H1 (cell line): Measurements from ENCODE around the gene ANKRD30A. TPM values are rescaled to one million over a fixed set of nuclear protein-coding genes. Genes with fewer than 3 reads are reported as not detected.

Experiments used
- CTCF ChIA-PET: fragments of 300-600 bp; sonication (Branson Sonifier 250); formaldehyde crosslinking; loops from one replicate; lab custom pipeline; 2021; ENCODE audit not compliant: partially characterized antibody; lab: Charles Lee
- POLR2A ChIA-PET: fragments of 300-600 bp; sonication (Branson Sonifier 250); formaldehyde crosslinking; loops from one replicate; lab custom pipeline; 2021; ENCODE audit warnings: inconsistent platforms; ENCODE audit not compliant: partially characterized antibody; lab: Charles Lee
- DNase-seq, 2 experiments: peaks; one replicate each; pipeline versions ENCODE4 v3.0.0 to v3.0.0-alpha.2; 2010 to 2022; ENCODE audit warnings: low spot score in 2 of 2, low read depth in 1 of 2, mixed read lengths in 1 of 2
- FAIRE-seq: peaks from 2 replicates; lab custom pipeline; 2011; peaks lifted over from hg19 to GRCh38; lab: Jason Lieb, UNC
- H2AFZ ChIP-seq: 2 replicates; pipeline ENCODE4 v1.8.1; 2012; ENCODE audit warnings: low read length, inconsistent platforms
- H2AK5ac ChIP-seq: 2 replicates; pipeline ENCODE4 v1.6.1; 2013; ENCODE audit warnings: low read depth, low read length
- H2BK120ac ChIP-seq: replicated peaks from 2 replicates; pipeline ENCODE3; 2013; ENCODE audit warnings: low read depth, low read length, inconsistent platforms
- H2BK12ac ChIP-seq: 2 replicates; pipeline ENCODE4 v1.6.1; 2013; ENCODE audit warnings: low read depth, low read length
- H2BK15ac ChIP-seq: 2 replicates; pipeline ENCODE4 v1.6.1; 2013; ENCODE audit warnings: low read length
- H2BK20ac ChIP-seq: 2 replicates; pipeline ENCODE4 v1.6.1; 2013; ENCODE audit warnings: low read length
- H2BK5ac ChIP-seq: 2 replicates; pipeline ENCODE4 v1.6.1; 2013; ENCODE audit warnings: low read depth, low read length
- H3K14ac ChIP-seq: 2 replicates; pipeline ENCODE4 v1.6.1; 2013; ENCODE audit warnings: inconsistent platforms; ENCODE audit not compliant: insufficient read length
- H3K18ac ChIP-seq: 2 replicates; pipeline ENCODE4 v1.6.1; 2013; ENCODE audit warnings: low read length; ENCODE audit errors: extremely low read depth
- H3K23ac ChIP-seq: 2 replicates; pipeline ENCODE4 v1.6.1; 2013; ENCODE audit warnings: inconsistent platforms; ENCODE audit not compliant: insufficient read length
- H3K23me2 ChIP-seq: 2 replicates; pipeline ENCODE4 v1.6.1; 2013; ENCODE audit warnings: low read depth, low read length
- H3K27ac ChIP-seq: 2 replicates; pipeline ENCODE4 v1.6.1; 2011; ENCODE audit warnings: low read depth, low read length, inconsistent platforms
- H3K27me3 ChIP-seq, 4 experiments: replicated peaks in 1 of 4; 1 replicate in 1 of 4; 2 replicates in 3 of 4; pipeline versions ENCODE4 v1.6.1 to v1.8.1; 2011 to 2013; ENCODE audit warnings: low read length in 3 of 4, mild to moderate bottlenecking in 3 of 4, inconsistent platforms in 2 of 4, mixed read lengths in 2 of 4, moderate library complexity in 1 of 4; ENCODE audit not compliant: control insufficient read depth in 3 of 4, insufficient read depth in 3 of 4; ENCODE audit errors: extremely low read depth in 1 of 4
- H3K36me3 ChIP-seq, 4 experiments: 2 replicates each; pipeline versions ENCODE4 v1.6.1 to v1.8.1; 2011 to 2013; ENCODE audit warnings: mild to moderate bottlenecking in 4 of 4, low read length in 3 of 4, moderate library complexity in 2 of 4, control low read depth in 1 of 4, inconsistent platforms in 1 of 4; ENCODE audit not compliant: insufficient read depth in 4 of 4, control insufficient read depth in 2 of 4
- H3K4ac ChIP-seq: replicated peaks from 2 replicates; pipeline ENCODE3; 2013; ENCODE audit warnings: low read length, low read depth, mixed read lengths, inconsistent platforms; ENCODE audit not compliant: insufficient read length
- H3K4me1 ChIP-seq, 4 experiments: replicated peaks in 1 of 4; 1 replicate in 1 of 4; 2 replicates in 3 of 4; pipeline versions ENCODE4 v1.6.1 to v1.8.1; 2011 to 2013; ENCODE audit warnings: low read length in 3 of 4, inconsistent platforms in 2 of 4, mixed read lengths in 1 of 4; ENCODE audit not compliant: insufficient read depth in 4 of 4, control insufficient read depth in 3 of 4
- H3K4me2 ChIP-seq, 2 experiments: 2 replicates each; pipeline versions ENCODE4 v1.6.1 to v1.8.1; 2011 to 2013; ENCODE audit warnings: low read depth in 2 of 2, low read length in 2 of 2, control low read depth in 1 of 2, inconsistent platforms in 1 of 2, mild to moderate bottlenecking in 1 of 2; ENCODE audit not compliant: insufficient read depth in 1 of 2
- H3K4me3 ChIP-seq, 4 experiments: fragments of 200-600, 300-600 bp in 1 of 4; sonication (generic), shearing (Covaris generic), sonication (Bioruptor Twin) in 1 of 4; 2 replicates each; pipeline versions ENCODE4 v1.5.1 to v1.8.1; 2011 to 2016; ENCODE audit warnings: low read length in 4 of 4, low read depth in 3 of 4, control low read depth in 2 of 4, inconsistent platforms in 2 of 4, mild to moderate bottlenecking in 2 of 4, mixed read lengths in 1 of 4, moderate library complexity in 1 of 4; ENCODE audit not compliant: insufficient read depth in 2 of 4; ENCODE audit errors: extremely low read depth in 1 of 4
- H3K56ac ChIP-seq: replicated peaks from 2 replicates; pipeline ENCODE3; 2013; ENCODE audit warnings: low read depth, mild to moderate bottlenecking, mixed read lengths, low read length, inconsistent platforms; ENCODE audit not compliant: insufficient read length
- H3K79me1 ChIP-seq: 2 replicates; pipeline ENCODE4 v1.6.1; 2013; ENCODE audit warnings: low read depth, low read length, control low read depth
- H3K79me2 ChIP-seq, 2 experiments: 2 replicates each; pipeline versions ENCODE4 v1.6.1 to v1.8.1; 2012 to 2013; ENCODE audit warnings: low read length in 2 of 2, mild to moderate bottlenecking in 2 of 2, inconsistent platforms in 1 of 2; ENCODE audit not compliant: insufficient read depth in 2 of 2, control insufficient read depth in 1 of 2
- H3K9ac ChIP-seq, 4 experiments: replicated peaks in 1 of 4; 1 replicate in 1 of 4; 2 replicates in 3 of 4; pipeline versions ENCODE4 v1.6.1 to v1.8.1; 2011 to 2013; ENCODE audit warnings: low read depth in 3 of 4, low read length in 3 of 4, control low read depth in 2 of 4, mild to moderate bottlenecking in 2 of 4, moderate library complexity in 2 of 4, inconsistent platforms in 1 of 4; ENCODE audit errors: extremely low read depth in 1 of 4
- H3K9me3 ChIP-seq, 2 experiments: 2 replicates each; pipeline versions ENCODE4 v1.6.1 to v1.8.1; 2012 to 2013; ENCODE audit warnings: mild to moderate bottlenecking in 2 of 2, moderate library complexity in 2 of 2, control low read depth in 1 of 2, inconsistent platforms in 1 of 2, low read depth in 1 of 2, low read length in 1 of 2, mixed read lengths in 1 of 2; ENCODE audit not compliant: insufficient read depth in 2 of 2
- H4K20me1 ChIP-seq, 2 experiments: replicated peaks in 1 of 2; 2 replicates each; pipeline versions ENCODE3 to v1.8.1; 2011 to 2013; ENCODE audit warnings: inconsistent platforms in 2 of 2, low read length in 2 of 2, mild to moderate bottlenecking in 1 of 2; ENCODE audit not compliant: insufficient read depth in 2 of 2, control insufficient read depth in 1 of 2
- H4K5ac ChIP-seq: 2 replicates; pipeline ENCODE4 v1.6.1; 2013; ENCODE audit warnings: low read length, low read depth, mixed read lengths, inconsistent platforms; ENCODE audit not compliant: insufficient read length
- H4K8ac ChIP-seq: 2 replicates; pipeline ENCODE4 v1.8.0; 2013; ENCODE audit warnings: mild to moderate bottlenecking, moderate library complexity, low read length, inconsistent platforms; ENCODE audit not compliant: insufficient read depth; ENCODE audit errors: extremely low read depth
- H4K91ac ChIP-seq: replicated peaks from 2 replicates; pipeline ENCODE3; 2013; ENCODE audit warnings: low read length, mixed read lengths, inconsistent platforms; ENCODE audit not compliant: insufficient read length
- YY1 ChIP-seq: IDR thresholded peaks from 2 replicates; pipeline ENCODE4 v1.6.1; 2011; ENCODE audit warnings: low read depth, mild to moderate bottlenecking, low read length
- WGBS, 2 experiments: shearing (Covaris generic) in 1 of 2; methylation state at CpG; one replicate each; pipeline versions ENCODE4 v1.1.6 to v1.1.7; 2013 to 2015; ENCODE audit warnings: low lambda C conversion rate in 2 of 2, mixed read lengths in 2 of 2, inconsistent platforms in 1 of 2, low coverage in 1 of 2, missing lambda C conversion rate in 1 of 2; ENCODE audit not compliant: insufficient replicate concordance in 2 of 2, insufficient coverage in 1 of 2, insufficient read length in 1 of 2; ENCODE audit errors: extremely low coverage in 1 of 2, missing lambda C conversion rate in 1 of 2; 5-methylcytosine and 5-hydroxymethylcytosine counted together
- polyA plus RNA-seq, 7 experiments: library from polyadenylated mRNA; depleted of rRNA in 3 of 7; stranded (reverse) in 5 of 7; unstranded in 2 of 7; fragments of >200 nt in 5 of 7; fragments of 200-250 nt in 2 of 7; gene quantifications; 1 replicate in 5 of 7; 2 replicates in 1 of 7; 4 replicates in 1 of 7; pipeline versions ENCODE4 v1.2.1 to v1.2.3, GENCODE V29; 2011 to 2013; ENCODE audit warnings: missing spikeins in 2 of 7, mixed read lengths in 2 of 7
- total RNA-seq: library from RNA; stranded (reverse); fragmentation: NEBNext Ultra II Directional; extraction: Animal tissue kit (Norgen Biotek cat#: 25700); gene quantifications from 2 replicates; pipeline ENCODE4 v1.2.1, GENCODE V29; 2021

Gene ANKRD30A
- total and polyA plus RNA-seq, 2 of the 8 experiments (the other 6 are each of a cell fraction or from before 2014, with no cell fraction given) = not detected

GRCh38 chr10:37301271-37301670 lies 175.9 kb downstream of the ANKRD30A start:
- H2BK120ac ChIP-seq = no peak overlapping the region
- no peaks in the 10 kb centered on the region for H3K23me2 ChIP-seq
- CTCF ChIA-PET = no interaction called here
- H3K79me1 ChIP-seq = no peaks in the 10 kb centered on the region
- no peak overlapping the region for H2BK20ac ChIP-seq
- no peak overlapping the region for H4K8ac ChIP-seq
- no peak overlapping the region for H4K91ac ChIP-seq
- H2BK5ac ChIP-seq = no peak overlapping the region
- H2AFZ ChIP-seq = no peak overlapping the region
- H3K9me3 ChIP-seq = peaks cover 75 to 92% of the 10 kb centered on the region in 2 experiments
- no peak overlapping the region for H3K4me3 ChIP-seq
- DNase-seq (no peak), FAIRE-seq (no peak)
- H2BK15ac ChIP-seq = no peak overlapping the region
- no peak overlapping the region for H3K4me2 ChIP-seq
- H3K14ac ChIP-seq = no peak overlapping the region
- H4K5ac ChIP-seq = no peak overlapping the region
- H3K18ac ChIP-seq = no peak overlapping the region
- no peak overlapping the region for H2AK5ac ChIP-seq
- H3K9ac ChIP-seq = no peak overlapping the region
- no peaks in the 10 kb centered on the region for H4K20me1 ChIP-seq
- no peaks in the 10 kb centered on the region for H3K4me1 ChIP-seq
- 82% methylated on average over 2 of the region's 2 CpGs; no CpG with 5 or more reads in 1 of the 2 experiments for WGBS, 2 experiments
- no peak overlapping the region for H3K27ac ChIP-seq
- no peak overlapping the region for H3K23ac ChIP-seq
- TF ChIP-seq YY1 = no peak
- TF ChIP-seq, all 59 proteins: peak for 0
- H3K56ac ChIP-seq = no peak overlapping the region
- no peaks in the 10 kb centered on the region for H3K36me3 ChIP-seq
- H3K27me3 ChIP-seq = no peaks in the 10 kb centered on the region
- POLR2A ChIA-PET = no interaction called here
- H3K4ac ChIP-seq = no peak overlapping the region
- no peak overlapping the region for H2BK12ac ChIP-seq
- no peaks in the 10 kb centered on the region for H3K79me2 ChIP-seq
